DND-41 (cell line): ENCODE results near the gene SEMA5A.

ENCODE experiments used
- EZH2 ChIP-seq: IDR thresholded peaks from 3 replicates; pipeline ENCODE4 v1.6.1; 2012; ENCODE audit warnings: borderline replicate concordance, low read depth, mild to moderate bottlenecking, moderate library complexity, low read length, inconsistent platforms; ENCODE audit not compliant: severe bottlenecking
- TF ChIP-seq, protein P1 (sequence below): IDR thresholded peaks from 2 replicates; pipeline ENCODE4 v1.5.1; 2012; ENCODE audit warnings: borderline replicate concordance, low read length, moderate library complexity, mild to moderate bottlenecking; ENCODE audit not compliant: poor library complexity, severe bottlenecking; ENCODE audit errors: extremely low read depth

DNA sequence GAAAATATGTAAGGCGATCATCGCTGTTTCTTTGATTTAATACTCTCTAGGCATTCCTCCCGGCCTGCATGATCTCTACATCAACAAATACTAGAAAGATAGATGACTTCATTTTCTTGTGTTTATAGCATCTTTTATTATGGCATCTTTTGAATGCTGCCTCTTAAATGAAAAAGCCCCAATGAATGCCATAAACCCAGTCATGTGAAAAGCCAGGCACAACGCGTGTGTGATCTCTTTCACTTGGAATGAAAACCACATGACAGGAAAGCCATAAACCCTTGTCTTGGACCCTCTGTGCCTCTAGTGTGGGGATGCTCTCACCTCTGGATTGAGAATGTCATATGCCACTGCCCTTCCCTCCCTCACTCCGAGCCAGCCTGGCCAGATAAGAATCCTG lies 476.2 kb downstream of the SEMA5A start:
- TF ChIP-seq, protein P1, sequence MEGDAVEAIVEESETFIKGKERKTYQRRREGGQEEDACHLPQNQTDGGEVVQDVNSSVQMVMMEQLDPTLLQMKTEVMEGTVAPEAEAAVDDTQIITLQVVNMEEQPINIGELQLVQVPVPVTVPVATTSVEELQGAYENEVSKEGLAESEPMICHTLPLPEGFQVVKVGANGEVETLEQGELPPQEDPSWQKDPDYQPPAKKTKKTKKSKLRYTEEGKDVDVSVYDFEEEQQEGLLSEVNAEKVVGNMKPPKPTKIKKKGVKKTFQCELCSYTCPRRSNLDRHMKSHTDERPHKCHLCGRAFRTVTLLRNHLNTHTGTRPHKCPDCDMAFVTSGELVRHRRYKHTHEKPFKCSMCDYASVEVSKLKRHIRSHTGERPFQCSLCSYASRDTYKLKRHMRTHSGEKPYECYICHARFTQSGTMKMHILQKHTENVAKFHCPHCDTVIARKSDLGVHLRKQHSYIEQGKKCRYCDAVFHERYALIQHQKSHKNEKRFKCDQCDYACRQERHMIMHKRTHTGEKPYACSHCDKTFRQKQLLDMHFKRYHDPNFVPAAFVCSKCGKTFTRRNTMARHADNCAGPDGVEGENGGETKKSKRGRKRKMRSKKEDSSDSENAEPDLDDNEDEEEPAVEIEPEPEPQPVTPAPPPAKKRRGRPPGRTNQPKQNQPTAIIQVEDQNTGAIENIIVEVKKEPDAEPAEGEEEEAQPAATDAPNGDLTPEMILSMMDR, result no peak
- no peak for TF ChIP-seq EZH2
